Activated naive CD8-positive, alpha-beta T cell treated with anti-CD3 and anti-CD28 coated beads for 36 hours (primary cell): Measurements from ENCODE around the gene PTTG1IP2. TPM values are rescaled to one million over a fixed set of nuclear protein-coding genes. Genes with fewer than 3 reads are reported as not detected.
"Not testable (repeated sequence)": the region's sequence is repeated elsewhere in the genome, so short reads cannot be mapped to it uniquely, and the experiment has no call there.

Experiments
- DNase-seq: peaks from one replicate; pipeline ENCODE4 v3.0.0; 2021
- H3K27ac Mint-ChIP-seq: one replicate; pipeline ENCODE4 v1.8.0; 2022; ENCODE audit warnings: mild to moderate bottlenecking, moderate library complexity, mixed read lengths
- H3K27me3 Mint-ChIP-seq: one replicate; pipeline ENCODE4 v1.8.0; 2022; ENCODE audit warnings: mild to moderate bottlenecking, mixed read lengths
- H3K36me3 Mint-ChIP-seq: one replicate; pipeline ENCODE4 v1.8.0; 2021; ENCODE audit warnings: mild to moderate bottlenecking, mixed read lengths
- H3K4me1 Mint-ChIP-seq: one replicate; pipeline ENCODE4 v1.8.0; 2021; ENCODE audit warnings: mixed read lengths
- H3K4me3 Mint-ChIP-seq: one replicate; pipeline ENCODE4 v1.8.0; 2022; ENCODE audit warnings: mild to moderate bottlenecking, moderate library complexity, mixed read lengths
- H3K9me3 Mint-ChIP-seq: one replicate; pipeline ENCODE4 v1.8.0; 2022; ENCODE audit warnings: mixed read lengths
- total RNA-seq, 2 experiments: library from RNA; stranded (reverse); gene quantifications; one replicate each; pipeline ENCODE4 v1.2.3, GENCODE V29; 2021

The PTTG1IP2 gene
- total RNA-seq, 2 experiments from 2014 or later = not detected

- Mint-ChIP-seq H3K36me3 (peaks cover 25% of the 10 kb centered on the region), H3K4me1 (peaks cover 10% of the 10 kb centered on the region), H3K9me3 (peaks cover 21% of the 10 kb centered on the region), H3K27me3 (no peaks in the 10 kb centered on the region), H3K4me3 (no peak overlapping the region), H3K27ac (no peak overlapping the region)
- DNase-seq = no peak
These were observed 8.2 kb upstream of the PTTG1IP2 start for GRCh38 chr7:90461219-90461618.

GRCh38 chr7:90463151-90463628, 6.2 kb upstream of the PTTG1IP2 start:
- H3K27me3 Mint-ChIP-seq, DNase-seq: not testable (repeated sequence)
- peak overlapping the region; percentile 57 for H3K4me3 Mint-ChIP-seq
- H3K9me3 Mint-ChIP-seq = peaks cover 21% of the 10 kb centered on the region
- peak overlapping the region; percentile 0 for H3K27ac Mint-ChIP-seq
- peaks cover 25% of the 10 kb centered on the region for H3K36me3 Mint-ChIP-seq
- H3K4me1 Mint-ChIP-seq = peaks cover 10% of the 10 kb centered on the region

GRCh38 chr7:90465816-90466215, 3.6 kb upstream of the PTTG1IP2 start:
- Mint-ChIP-seq H3K9me3 (peaks cover 21% of the 10 kb centered on the region), H3K4me1 (peaks cover 10% of the 10 kb centered on the region), H3K4me3 (no peak overlapping the region), H3K36me3 (peaks cover 25% of the 10 kb centered on the region), H3K27me3 (no peaks in the 10 kb centered on the region), H3K27ac (no peak overlapping the region)
- no peak for DNase-seq

- H3K4me3 Mint-ChIP-seq = no peak overlapping the region
- no peaks in the 10 kb centered on the region for H3K36me3 Mint-ChIP-seq
- H3K27me3 Mint-ChIP-seq = peaks cover 13% of the 10 kb centered on the region
- no peak overlapping the region for H3K27ac Mint-ChIP-seq
- peaks cover 7% of the 10 kb centered on the region for H3K4me1 Mint-ChIP-seq
- no peaks in the 10 kb centered on the region for H3K9me3 Mint-ChIP-seq
- DNase-seq = no peak
These were observed 3.5 kb downstream of the PTTG1IP2 start for GRCh38 chr7:90472805-90473540.

GRCh38 chr7:90473814-90474213, 4.4 kb downstream of the PTTG1IP2 start:
- H3K27ac Mint-ChIP-seq = no peak overlapping the region
- peaks cover 7% of the 10 kb centered on the region for H3K4me1 Mint-ChIP-seq
- H3K9me3 Mint-ChIP-seq = no peaks in the 10 kb centered on the region
- no peaks in the 10 kb centered on the region for H3K36me3 Mint-ChIP-seq
- peaks cover 13% of the 10 kb centered on the region for H3K27me3 Mint-ChIP-seq
- H3K4me3 Mint-ChIP-seq = no peak overlapping the region
- DNase-seq = no peak

DNA sequence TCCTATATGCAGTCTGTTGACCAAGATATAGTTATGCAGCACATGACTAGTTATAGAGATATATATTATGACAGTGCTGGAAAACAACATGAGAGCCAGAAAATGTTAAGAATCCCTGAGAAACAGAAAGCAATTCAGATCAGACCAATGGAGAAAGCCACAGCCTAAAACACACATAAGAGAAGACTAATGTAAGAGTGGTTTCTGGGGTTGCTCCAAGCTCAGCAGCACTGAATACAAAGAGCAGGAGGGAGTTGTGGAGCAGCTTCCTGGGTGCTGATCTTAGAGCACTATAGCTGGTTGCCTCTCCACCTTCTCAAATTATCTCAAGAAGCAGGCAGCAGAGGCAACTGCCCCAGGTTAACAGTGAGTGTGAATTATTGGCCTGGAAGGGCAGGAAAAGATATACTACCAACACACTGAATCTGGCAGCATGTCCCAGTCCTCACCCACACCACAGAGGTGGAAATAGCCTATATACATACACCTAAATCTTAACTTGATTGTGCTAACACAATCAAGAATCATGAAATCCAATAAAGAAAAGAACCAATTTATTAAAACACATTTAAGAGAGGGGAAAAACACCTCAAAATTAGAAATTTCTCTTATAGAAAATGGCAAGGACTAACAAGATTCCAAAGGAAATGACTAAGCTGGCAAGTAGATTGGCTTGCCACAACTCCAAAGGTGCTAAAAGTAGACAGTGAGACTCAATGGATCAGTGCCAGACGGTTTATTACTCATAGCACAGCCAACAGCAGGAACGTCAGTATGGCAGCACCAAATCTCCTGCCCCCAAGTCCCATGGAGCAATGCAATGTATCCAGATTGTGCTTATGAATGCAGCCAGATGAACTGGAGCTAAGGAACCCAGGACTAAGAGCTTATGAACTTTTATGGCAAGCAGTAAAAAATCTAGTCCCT, 5.1 kb downstream of the PTTG1IP2 start:
- H3K4me1 Mint-ChIP-seq = peaks cover 7% of the 10 kb centered on the region
- peaks cover 16% of the 10 kb centered on the region for H3K27me3 Mint-ChIP-seq
- H3K27ac Mint-ChIP-seq = no peak overlapping the region
- H3K36me3 Mint-ChIP-seq = no peaks in the 10 kb centered on the region
- no peaks in the 10 kb centered on the region for H3K9me3 Mint-ChIP-seq
- no peak for DNase-seq
- H3K4me3 Mint-ChIP-seq = no peak overlapping the region

- H3K27ac Mint-ChIP-seq = no peak overlapping the region
- H3K4me1 Mint-ChIP-seq = no peaks in the 10 kb centered on the region
- H3K4me3 Mint-ChIP-seq = no peak overlapping the region
- H3K36me3 Mint-ChIP-seq = no peaks in the 10 kb centered on the region
- DNase-seq = no peak
- H3K27me3 Mint-ChIP-seq = peaks cover 4% of the 10 kb centered on the region
- H3K9me3 Mint-ChIP-seq = no peaks in the 10 kb centered on the region
These were observed 13.8 kb downstream of the PTTG1IP2 start for GRCh38 chr7:90483251-90483650.

DNA sequence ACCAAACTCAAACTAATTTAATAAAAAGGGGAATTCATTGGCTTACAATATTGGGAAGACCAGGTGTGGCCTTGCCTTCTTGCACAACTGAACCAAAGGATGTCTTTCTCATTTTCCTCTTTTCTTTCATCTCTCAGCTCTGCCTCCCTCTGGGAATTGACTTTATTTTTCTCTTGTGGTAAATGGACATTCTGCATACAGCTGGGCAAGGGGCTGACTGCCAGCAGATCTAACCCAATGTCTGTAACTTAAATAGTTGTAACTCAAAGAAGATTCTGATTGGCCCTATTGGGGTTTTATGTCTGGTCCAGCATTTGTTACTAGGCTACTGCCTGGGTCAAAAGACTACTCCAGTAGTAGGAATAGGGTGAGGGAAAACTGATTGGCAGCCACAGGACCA, 15.3 kb downstream of the PTTG1IP2 start:
- Mint-ChIP-seq H3K9me3 (no peaks in the 10 kb centered on the region), H3K4me1 (no peaks in the 10 kb centered on the region), H3K4me3 (no peak overlapping the region), H3K27me3 (peaks cover 6% of the 10 kb centered on the region), H3K36me3 (no peaks in the 10 kb centered on the region), H3K27ac (no peak overlapping the region)
- no peak for DNase-seq

- H3K4me1 Mint-ChIP-seq = no peaks in the 10 kb centered on the region
- no peak overlapping the region for H3K4me3 Mint-ChIP-seq
- H3K27ac Mint-ChIP-seq = no peak overlapping the region
- H3K36me3 Mint-ChIP-seq = no peaks in the 10 kb centered on the region
- peaks cover 9% of the 10 kb centered on the region for H3K27me3 Mint-ChIP-seq
- no peak for DNase-seq
- H3K9me3 Mint-ChIP-seq = no peaks in the 10 kb centered on the region
These were observed 16.4 kb downstream of the PTTG1IP2 start for GRCh38 chr7:90485734-90486316.

DNA sequence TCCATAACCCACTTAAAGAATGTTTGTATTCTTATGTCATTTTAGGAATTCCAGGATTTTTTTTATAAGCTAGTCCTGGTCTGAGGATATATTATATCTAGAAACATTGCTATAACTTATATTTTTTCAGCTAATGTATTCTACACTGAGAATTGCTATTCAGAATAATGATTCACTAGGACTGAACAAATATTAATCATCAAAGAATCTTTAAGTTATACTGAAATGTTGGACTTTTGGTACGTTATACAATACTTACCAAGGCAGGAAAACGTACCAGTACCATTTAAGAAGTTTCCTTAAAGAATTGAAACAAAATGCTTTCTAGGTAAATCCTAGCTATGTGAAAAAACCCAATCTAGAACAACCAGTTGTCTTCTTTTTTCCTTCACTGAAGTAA, 18.4 kb downstream of the PTTG1IP2 start:
- no peaks in the 10 kb centered on the region for H3K4me1 Mint-ChIP-seq
- no peak for DNase-seq
- no peak overlapping the region for H3K27ac Mint-ChIP-seq
- no peak overlapping the region for H3K4me3 Mint-ChIP-seq
- peaks cover 9% of the 10 kb centered on the region for H3K27me3 Mint-ChIP-seq
- H3K36me3 Mint-ChIP-seq = no peaks in the 10 kb centered on the region
- no peaks in the 10 kb centered on the region for H3K9me3 Mint-ChIP-seq

DNA sequence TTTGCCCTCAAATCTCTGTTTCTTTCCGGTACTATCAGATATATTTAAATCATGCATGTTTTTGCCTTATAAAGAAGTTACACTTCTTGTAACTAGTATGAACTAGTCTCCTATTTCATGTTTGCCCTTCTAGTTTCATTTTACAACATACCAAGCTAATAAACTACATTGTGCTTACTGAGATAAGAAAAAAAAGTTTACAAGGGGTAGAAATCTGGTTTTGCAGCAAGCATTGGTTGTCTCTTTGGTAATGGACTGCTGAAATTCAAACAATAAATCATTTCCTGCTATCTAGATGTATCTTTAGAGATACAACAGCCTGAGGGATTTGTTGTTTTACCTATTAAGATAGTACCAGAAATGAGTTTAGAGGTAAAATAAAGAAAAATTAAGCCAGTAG, 18.8 kb downstream of the PTTG1IP2 start:
- H3K9me3 Mint-ChIP-seq = no peaks in the 10 kb centered on the region
- H3K4me3 Mint-ChIP-seq = no peak overlapping the region
- H3K27me3 Mint-ChIP-seq = peaks cover 9% of the 10 kb centered on the region
- H3K4me1 Mint-ChIP-seq = no peaks in the 10 kb centered on the region
- no peak for DNase-seq
- no peaks in the 10 kb centered on the region for H3K36me3 Mint-ChIP-seq
- H3K27ac Mint-ChIP-seq = no peak overlapping the region

- Mint-ChIP-seq H3K36me3 (no peaks in the 10 kb centered on the region), H3K4me3 (no peak overlapping the region), H3K27me3 (peaks cover 12% of the 10 kb centered on the region)
These were observed 22.8 kb downstream of the PTTG1IP2 start for GRCh38 chr7:90492250-90492649.

GRCh38 chr7:90495241-90495640, 25.8 kb downstream of the PTTG1IP2 start:
- peaks cover 3% of the 10 kb centered on the region for H3K27me3 Mint-ChIP-seq
- H3K9me3 Mint-ChIP-seq = no peaks in the 10 kb centered on the region
- H3K4me3 Mint-ChIP-seq = no peak overlapping the region

More at GRCh38 chr7:90492250-90492649, 22.8 kb downstream of the PTTG1IP2 start:
- Mint-ChIP-seq H3K4me1 (no peaks in the 10 kb centered on the region), H3K9me3 (no peaks in the 10 kb centered on the region), H3K27ac (no peak overlapping the region)
- DNase-seq = no peak

GRCh38 chr7:90502539-90502938, 33.1 kb downstream of the PTTG1IP2 start:
- Mint-ChIP-seq H3K9me3 (no peaks in the 10 kb centered on the region), H3K27me3 (no peaks in the 10 kb centered on the region), H3K4me3 (no peak overlapping the region), H3K27ac (no peak overlapping the region), H3K36me3 (no peaks in the 10 kb centered on the region), H3K4me1 (no peaks in the 10 kb centered on the region)
- no peak for DNase-seq

More at GRCh38 chr7:90495241-90495640, 25.8 kb downstream of the PTTG1IP2 start:
- DNase-seq = no peak
- Mint-ChIP-seq H3K36me3 (no peaks in the 10 kb centered on the region), H3K4me1 (no peaks in the 10 kb centered on the region), H3K27ac (no peak overlapping the region)

DNA sequence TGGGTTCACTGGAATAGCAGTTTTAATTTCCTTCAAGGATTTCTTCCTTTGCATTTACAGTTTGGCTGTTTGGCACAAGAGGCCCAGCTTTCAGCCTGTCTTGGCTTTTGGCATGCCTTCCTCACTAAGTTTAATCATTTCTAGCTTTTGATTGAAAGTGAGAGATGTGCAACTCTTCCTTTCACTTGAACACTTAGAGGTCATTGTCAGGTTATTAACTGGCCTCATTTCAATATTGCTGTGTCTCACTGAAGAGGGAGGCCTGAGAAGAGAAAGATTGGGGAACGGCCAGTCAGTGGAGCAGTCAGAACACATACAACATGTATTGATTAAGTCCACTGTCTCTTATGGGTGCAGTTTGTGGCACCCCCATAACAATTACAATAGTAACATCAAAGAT, 33.9 kb downstream of the PTTG1IP2 start:
- Mint-ChIP-seq H3K27ac (no peak overlapping the region), H3K4me1 (no peaks in the 10 kb centered on the region), H3K9me3 (no peaks in the 10 kb centered on the region), H3K36me3 (no peaks in the 10 kb centered on the region), H3K4me3 (no peak overlapping the region), H3K27me3 (no peaks in the 10 kb centered on the region)
- DNase-seq = no peak
